IMR-90 (cell line): ENCODE measurements around the gene PKD1L1. TPM values are rescaled to one million over a fixed set of nuclear protein-coding genes. Genes with fewer than 3 reads are reported as not detected.

Experiments used
- ATAC-seq: fragments of 200-7000 bp; cut with Tn5 transposase; 2 replicates; pipeline ENCODE4 v1.9.1; 2020; ENCODE audit warnings: low read depth, mild to moderate bottlenecking, moderate library complexity
- BruUV-seq: library from RNA; stranded (reverse); fragments of 400-500 nt; replicated peaks from 2 replicates; lab custom pipeline; 2021; lab: Mats Ljungman, UMichigan
- CTCF ChIA-PET: fragments of 300-600 bp; formaldehyde crosslinking; extraction: SDS; loops from one replicate; lab custom pipeline; 2021; ENCODE audit warnings: antibody characterized with exemption; lab: Yijun Ruan, JAX
- POLR2A ChIA-PET: fragments of 300-600 bp; sonication (Branson Sonifier 250); formaldehyde crosslinking; loops from one replicate; lab custom pipeline; 2022; ENCODE audit warnings: antibody characterized with exemption; ENCODE audit not compliant: unreplicated experiment; lab: Charles Lee
- DNase-seq: peaks from one replicate; pipeline ENCODE4 v3.0.0; 2013
- H2AFZ ChIP-seq: replicated peaks from 2 replicates; pipeline ENCODE3; 2013; ENCODE audit warnings: low read length, mild to moderate bottlenecking; ENCODE audit not compliant: poor library complexity
- H2AK5ac ChIP-seq: 2 replicates; pipeline ENCODE4 v1.6.1; 2013; ENCODE audit warnings: low read depth, low read length, inconsistent platforms
- H2AK9ac ChIP-seq: replicated peaks from 2 replicates; pipeline ENCODE3; 2013; ENCODE audit warnings: mild to moderate bottlenecking, low read depth, low read length, moderate library complexity; ENCODE audit not compliant: poor library complexity
- H2BK120ac ChIP-seq: 2 replicates; pipeline ENCODE4 v1.6.1; 2013; ENCODE audit warnings: low read depth, low read length, inconsistent platforms
- H2BK15ac ChIP-seq: 3 replicates; pipeline ENCODE4 v1.6.1; 2013; ENCODE audit warnings: low read depth, low read length, inconsistent platforms
- H2BK20ac ChIP-seq: 2 replicates; pipeline ENCODE4 v1.6.1; 2013; ENCODE audit warnings: low read depth, mild to moderate bottlenecking, inconsistent platforms, low read length, moderate library complexity
- H2BK5ac ChIP-seq: 2 replicates; pipeline ENCODE4 v1.6.1; 2013; ENCODE audit warnings: mild to moderate bottlenecking, low read depth, low read length, inconsistent platforms; ENCODE audit not compliant: poor library complexity, severe bottlenecking
- H3K14ac ChIP-seq: replicated peaks from 2 replicates; pipeline ENCODE4 v1.6.1; 2013; ENCODE audit warnings: low read depth, low read length, inconsistent platforms
- H3K18ac ChIP-seq: 2 replicates; pipeline ENCODE4 v1.6.1; 2013; ENCODE audit warnings: low read depth, low read length, control low read depth
- H3K23ac ChIP-seq: 2 replicates; pipeline ENCODE4 v1.6.1; 2013; ENCODE audit warnings: low read depth, low read length, inconsistent platforms
- H3K27ac ChIP-seq: 2 replicates; pipeline ENCODE4 v1.5.1; 2013; ENCODE audit warnings: mild to moderate bottlenecking, control low read depth, low read length; ENCODE audit not compliant: insufficient read depth
- H3K27me3 ChIP-seq: 2 replicates; pipeline ENCODE4 v1.6.1; 2013; ENCODE audit warnings: low read length; ENCODE audit not compliant: control insufficient read depth, insufficient read depth
- H3K36me3 ChIP-seq: 2 replicates; pipeline ENCODE4 v1.6.1; 2013; ENCODE audit warnings: low read length, mixed read lengths; ENCODE audit not compliant: control insufficient read depth, insufficient read depth
- H3K4ac ChIP-seq: 2 replicates; pipeline ENCODE4 v1.6.1; 2013; ENCODE audit warnings: low read depth, low read length, inconsistent platforms
- H3K4me1 ChIP-seq: 2 replicates; pipeline ENCODE4 v1.6.1; 2013; ENCODE audit warnings: low read length, mixed read lengths; ENCODE audit not compliant: control insufficient read depth, insufficient read depth
- H3K4me2 ChIP-seq: 2 replicates; pipeline ENCODE4 v1.6.1; 2013; ENCODE audit warnings: low read depth, mild to moderate bottlenecking, control low read depth, low read length, moderate library complexity
- H3K4me3 ChIP-seq: 2 replicates; pipeline ENCODE4 v1.5.1; 2013; ENCODE audit warnings: low read depth, mild to moderate bottlenecking, control low read depth, low read length, moderate library complexity; ENCODE audit not compliant: insufficient read depth
- H3K56ac ChIP-seq: 2 replicates; pipeline ENCODE4 v1.6.1; 2013; ENCODE audit warnings: low read length, inconsistent platforms; ENCODE audit not compliant: insufficient read depth; ENCODE audit errors: extremely low read depth
- H3K79me1 ChIP-seq, 2 experiments: 2 replicates each; pipeline ENCODE4 v1.6.1; 2013; ENCODE audit warnings: low read length in 2 of 2, inconsistent platforms in 1 of 2, low read depth in 1 of 2
- H3K9ac ChIP-seq: 2 replicates; pipeline ENCODE4 v1.6.1; 2013; ENCODE audit warnings: low read depth, low read length, control low read depth
- H3K9me1 ChIP-seq: 2 replicates; pipeline ENCODE4 v1.6.1; 2013; ENCODE audit warnings: low read length, inconsistent platforms; ENCODE audit not compliant: insufficient read depth
- H3K9me3 ChIP-seq: 2 replicates; pipeline ENCODE4 v1.6.1; 2013; ENCODE audit warnings: low read length; ENCODE audit not compliant: control insufficient read depth, insufficient read depth
- H4K20me1 ChIP-seq: 2 replicates; pipeline ENCODE4 v1.6.1; 2013; ENCODE audit warnings: low read length, inconsistent platforms; ENCODE audit not compliant: insufficient read depth
- H4K5ac ChIP-seq: 2 replicates; pipeline ENCODE4 v1.6.1; 2013; ENCODE audit warnings: mild to moderate bottlenecking, low read depth, low read length, control low read depth
- H4K8ac ChIP-seq, 2 experiments: 2 replicates each; pipeline ENCODE4 v1.6.1; 2013; ENCODE audit warnings: low read depth in 2 of 2, low read length in 2 of 2, control low read depth in 1 of 2, inconsistent platforms in 1 of 2
- H4K91ac ChIP-seq: 2 replicates; pipeline ENCODE4 v1.6.1; 2013; ENCODE audit warnings: low read depth, low read length, inconsistent platforms; ENCODE audit not compliant: insufficient read depth
- BHLHE40 ChIP-seq: fragments of 150-350 bp; IDR thresholded peaks from 2 replicates; pipeline ENCODE4 v1.6.1; 2016; ENCODE audit warnings: mild to moderate bottlenecking, low read depth, low read length
- CEBPB ChIP-seq: IDR thresholded peaks from 2 replicates; pipeline ENCODE4 v1.6.1; 2012; ENCODE audit warnings: low read depth, low read length, improper control_type of control experiment
- CHD1 ChIP-seq: IDR thresholded peaks from 2 replicates; pipeline ENCODE4 v1.6.1; 2012; ENCODE audit warnings: low read depth, low read length, improper control_type of control experiment
- CTCF ChIP-seq: conservative IDR thresholded peaks from 2 replicates; pipeline ENCODE4 v1.5.1; 2012; ENCODE audit warnings: mild to moderate bottlenecking, low read depth, low read length, improper control_type of control experiment
- ELK1 ChIP-seq: fragments of 150-350 bp; IDR thresholded peaks from 2 replicates; pipeline ENCODE4 v1.6.1; 2016; ENCODE audit warnings: low read depth, mild to moderate bottlenecking, low read length, moderate library complexity, borderline replicate concordance
- FOS ChIP-seq: fragments of 150-350 bp; IDR thresholded peaks from 2 replicates; pipeline ENCODE4 v1.6.1; 2016; ENCODE audit warnings: low read depth, low read length
- MAFK ChIP-seq: IDR thresholded peaks from 2 replicates; pipeline ENCODE4 v1.6.1; 2012; ENCODE audit warnings: low read depth, low read length, improper control_type of control experiment
- MAZ ChIP-seq: IDR thresholded peaks from 2 replicates; pipeline ENCODE4 v1.6.1; 2012; ENCODE audit warnings: low read depth, mild to moderate bottlenecking, low read length, improper control_type of control experiment, moderate library complexity, borderline replicate concordance
- MXI1 ChIP-seq: IDR thresholded peaks from 2 replicates; pipeline ENCODE4 v1.6.1; 2012; ENCODE audit warnings: low read depth, mild to moderate bottlenecking, low read length, moderate library complexity, borderline replicate concordance
- NFE2L2 ChIP-seq: fragments of 150-350 bp; IDR thresholded peaks from 2 replicates; pipeline ENCODE4 v1.6.1; 2016; ENCODE audit warnings: low read depth, mild to moderate bottlenecking, low read length
- POLR2A ChIP-seq: IDR thresholded peaks from 2 replicates; pipeline ENCODE4 v1.6.1; 2012; ENCODE audit warnings: mild to moderate bottlenecking, low read depth, low read length
- RAD21 ChIP-seq: IDR thresholded peaks from 2 replicates; pipeline ENCODE4 v1.6.1; 2012; ENCODE audit warnings: low read length, improper control_type of control experiment
- RCOR1 ChIP-seq: IDR thresholded peaks from 2 replicates; pipeline ENCODE4 v1.6.1; 2012; ENCODE audit warnings: mild to moderate bottlenecking, low read length, improper control_type of control experiment; ENCODE audit not compliant: insufficient replicate concordance
- RFX5 ChIP-seq: IDR thresholded peaks from 2 replicates; pipeline ENCODE4 v1.8.0; 2012; ENCODE audit warnings: low read depth, mild to moderate bottlenecking, low read length, moderate library complexity
- SMC3 ChIP-seq: fragments of 150-350 bp; IDR thresholded peaks from 2 replicates; pipeline ENCODE4 v1.6.1; 2016; ENCODE audit warnings: low read depth, mild to moderate bottlenecking, antibody characterized with exemption, low read length, moderate library complexity
- USF2 ChIP-seq: fragments of 150-350 bp; IDR thresholded peaks from 2 replicates; pipeline ENCODE4 v1.6.1; 2017; ENCODE audit warnings: mild to moderate bottlenecking, antibody characterized with exemption, low read length, low read depth
- WGBS, 2 experiments: methylation state at CpG; one replicate each; pipeline versions ENCODE4 v1.1.5 to v1.1.7; 2013; ENCODE audit warnings: missing lambda C conversion rate in 2 of 2; ENCODE audit not compliant: insufficient read length in 1 of 2; ENCODE audit errors: extremely low coverage in 2 of 2; 5-methylcytosine and 5-hydroxymethylcytosine counted together
- dilution Hi-C: fragments of 300-500 bp; cut with HindIII; formaldehyde crosslinking; loops from one replicate; pipeline ENCODE4 v1.14.3; 2018; ENCODE audit warnings: low sequenced_read_pairs; ENCODE audit not compliant: unreplicated experiment
- in situ Hi-C: fragments of 300-500 bp; cut with MboI; formaldehyde crosslinking; loops from 3 replicates; pipeline ENCODE4 v1.14.3; 2019; ENCODE audit warnings: low sequenced_read_pairs, inconsistent platforms, mixed read lengths
- intact Hi-C: fragments of 100-400 bp; cut with micrococcal nuclease; formaldehyde crosslinking; loops from 2 replicates; pipeline ENCODE4 v1.10.0; 2022
- polyA plus RNA-seq, 3 experiments: library from polyadenylated mRNA; depleted of rRNA; stranded (reverse); fragments of >200 nt; gene quantifications; 2 replicates each; pipeline ENCODE4 v1.2.3, GENCODE V29; 2012; ENCODE audit warnings: low replicate concordance in 1 of 3
- total RNA-seq: library from RNA; depleted of rRNA; stranded (reverse); fragments of >200 nt; gene quantifications from 2 replicates; pipeline ENCODE4 v1.2.3, GENCODE V29; 2012

The PKD1L1 gene
- total and polyA plus RNA-seq, 2 of the 4 experiments (the other 2 are of a cell fraction): under 0.01 to 0.15 TPM

GRCh38 chr7:47806701-47807103, 141.6 kb downstream of the PKD1L1 start:
- DNase-seq: no peak
- peak overlapping the region; percentile 60 for H3K4ac ChIP-seq
- H2BK15ac ChIP-seq: peak overlapping the region; percentile 38; the same call in 2 of the 3 replicates
- no peaks in the 10 kb centered on the region; the same call in 1 of the 2 replicates for H3K27me3 ChIP-seq
- H4K91ac ChIP-seq: peak overlapping the region; percentile 76
- H3K56ac ChIP-seq: no peak overlapping the region
- H4K20me1 ChIP-seq: no peaks in the 10 kb centered on the region
- H3K4me1 ChIP-seq: peaks cover 9% of the 10 kb centered on the region
- no peak overlapping the region for H2BK5ac ChIP-seq
- no peak overlapping the region for H3K23ac ChIP-seq
- H3K18ac ChIP-seq: no peak overlapping the region
- peak overlapping the region; percentile 68 for H2AK5ac ChIP-seq
- H2AK9ac ChIP-seq: no peak overlapping the region
- no peak overlapping the region for H4K5ac ChIP-seq
- H3K79me1 ChIP-seq: no peaks in the 10 kb centered on the region; a peak in 1 of 4 replicates
- ATAC-seq: no peak
- no peak overlapping the region for H2AFZ ChIP-seq
- no peaks in the 10 kb centered on the region for H3K9me3 ChIP-seq
- no peak overlapping the region for H3K9ac ChIP-seq
- 70% methylated on average over 6 of the region's 7 CpGs; no CpG with 5 or more reads in 1 of the 2 experiments for WGBS, 2 experiments
- ChIA-PET POLR2A (no interaction called here), CTCF (no interaction called here)
- in situ Hi-C loops (no loop called here), dilution Hi-C loops (no loop called here), intact Hi-C loops (no loop called here)
- BruUV-seq: no TSS peak
- TF ChIP-seq RFX5: no peak
- no peak for TF ChIP-seq MAFK
- no peak for TF ChIP-seq BHLHE40
- TF ChIP-seq FOS: no peak
- no peak for TF ChIP-seq NFE2L2
- no peak for TF ChIP-seq SMC3
- no peak for TF ChIP-seq ELK1
- no peak for TF ChIP-seq RAD21
- TF ChIP-seq MAZ: no peak
- TF ChIP-seq USF2: no peak
- no peak for TF ChIP-seq POLR2A
- no peak for TF ChIP-seq RCOR1
- TF ChIP-seq CTCF: no peak
- TF ChIP-seq CHD1: no peak
- TF ChIP-seq MXI1: no peak
- TF ChIP-seq CEBPB: no peak
- H3K36me3 ChIP-seq: no peaks in the 10 kb centered on the region
- H2BK120ac ChIP-seq: peak overlapping the region; percentile 56
- H3K9me1 ChIP-seq: peaks cover 14% of the 10 kb centered on the region
- no peak overlapping the region for H4K8ac ChIP-seq
- H3K27ac ChIP-seq: no peak overlapping the region
- H2BK20ac ChIP-seq: peak overlapping the region; percentile 74
- H3K14ac ChIP-seq: peak overlapping the region; percentile 39; the same call in 1 of the 2 replicates
- H3K4me3 ChIP-seq: no peak overlapping the region
- no peak overlapping the region for H3K4me2 ChIP-seq
